Endodermal cell (in vitro differentiated cells): ENCODE data around the gene ADRB2. TPM values are rescaled to one million over a fixed set of nuclear protein-coding genes. Genes with fewer than 3 reads are reported as not detected.

ENCODE experiments used
- DNase-seq: peaks from one replicate; pipeline ENCODE4 v3.0.0-alpha.2; 2017
- H3K27ac ChIP-seq: 2 replicates; pipeline ENCODE4 v1.5.1; 2013; ENCODE audit warnings: mild to moderate bottlenecking, low read depth, low read length, moderate library complexity
- H3K27me3 ChIP-seq: 2 replicates; pipeline ENCODE4 v1.6.1; 2013; ENCODE audit warnings: mild to moderate bottlenecking, low read length, moderate library complexity; ENCODE audit not compliant: insufficient read depth, control insufficient read depth, poor library complexity, severe bottlenecking
- H3K36me3 ChIP-seq: 2 replicates; pipeline ENCODE4 v1.7.0; 2013; ENCODE audit warnings: mild to moderate bottlenecking, low read length, moderate library complexity; ENCODE audit not compliant: control insufficient read depth, insufficient read depth
- H3K4me1 ChIP-seq: one replicate; pipeline ENCODE4 v1.7.0; 2013; ENCODE audit warnings: low read length; ENCODE audit not compliant: control insufficient read depth, insufficient read depth
- H3K4me3 ChIP-seq: 2 replicates; pipeline ENCODE4 v1.5.1; 2013; ENCODE audit warnings: mild to moderate bottlenecking, low read length, moderate library complexity
- H3K9ac ChIP-seq: 2 replicates; pipeline ENCODE4 v1.6.1; 2013; ENCODE audit warnings: mild to moderate bottlenecking, low read length, moderate library complexity; ENCODE audit not compliant: poor library complexity, severe bottlenecking; ENCODE audit errors: extremely low read depth
- H3K9me3 ChIP-seq: 2 replicates; pipeline ENCODE4 v1.6.1; 2013; ENCODE audit warnings: mild to moderate bottlenecking, low read length, moderate library complexity; ENCODE audit not compliant: control insufficient read depth
- H3K27ac Mint-ChIP-seq: 2 replicates; pipeline ENCODE4 v1.8.0; 2020; ENCODE audit warnings: mixed read lengths
- H3K27me3 Mint-ChIP-seq: 2 replicates; pipeline ENCODE4 v1.8.0; 2021; ENCODE audit warnings: mild to moderate bottlenecking, mixed read lengths; ENCODE audit not compliant: insufficient read depth
- H3K36me3 Mint-ChIP-seq: 2 replicates; pipeline ENCODE4 v1.8.0; 2020; ENCODE audit warnings: low read depth, mixed read lengths
- H3K4me1 Mint-ChIP-seq: 2 replicates; pipeline ENCODE4 v1.8.0; 2020; ENCODE audit warnings: mixed read lengths
- H3K4me3 Mint-ChIP-seq: 2 replicates; pipeline ENCODE4 v1.8.0; 2020; ENCODE audit warnings: mild to moderate bottlenecking, moderate library complexity, mixed read lengths
- H3K9me3 Mint-ChIP-seq: 2 replicates; pipeline ENCODE4 v1.8.0; 2020; ENCODE audit warnings: mild to moderate bottlenecking, mixed read lengths
- CTCF ChIP-seq: fragments of 200-600 bp; sonication (generic); conservative IDR thresholded peaks from 2 replicates; pipeline ENCODE4 v1.5.0; 2021; ENCODE audit warnings: antibody characterized with exemption, mild to moderate bottlenecking
- WGBS, 2 experiments: methylation state at CpG; one replicate each; pipeline versions ENCODE4 v1.1.5 to v1.1.7; 2013; ENCODE audit warnings: missing lambda C conversion rate in 2 of 2, mixed read lengths in 1 of 2; ENCODE audit not compliant: insufficient coverage in 1 of 2, insufficient read length in 1 of 2; 5-methylcytosine and 5-hydroxymethylcytosine counted together
- total RNA-seq, 2 donors: library from RNA; stranded (reverse); fragmentation: NEBNext Ultra II Directional in 1 of 2; extraction: Animal tissue kit (Norgen Biotek cat#: 25700) in 1 of 2; gene quantifications; 2 replicates in 1 of 2; 3 replicates in 1 of 2; pipeline ENCODE4 v1.2.1, GENCODE V29; 2021

The ADRB2 gene
- total RNA-seq, 2 donors from 2014 or later: 0.20 to 0.42 TPM

- Mint-ChIP-seq H3K27me3 (peaks cover 2% of the 10 kb centered on the region), H3K4me3 (no peak overlapping the region), H3K36me3 (no peaks in the 10 kb centered on the region), H3K4me1 (peaks cover 6% of the 10 kb centered on the region), H3K27ac (no peak overlapping the region), H3K9me3 (no peaks in the 10 kb centered on the region)
- no peak for TF ChIP-seq CTCF
- 90 to 96% methylated on average over 1 of the region's 2 CpGs for WGBS, 2 experiments
- Histone ChIP-seq H3K4me1 (no peaks in the 10 kb centered on the region), H3K9me3 (no peaks in the 10 kb centered on the region), H3K27me3 (peaks cover 13% of the 10 kb centered on the region), H3K36me3 (no peaks in the 10 kb centered on the region), H3K27ac (no peak overlapping the region), H3K9ac (no peak overlapping the region), H3K4me3 (no peak overlapping the region)
- no peak for DNase-seq
Measured at GRCh38 chr5:148853868-148854267, 27.5 kb downstream of the ADRB2 start.

- Mint-ChIP-seq H3K27me3 (peaks cover 2% of the 10 kb centered on the region), H3K4me3 (no peak overlapping the region), H3K36me3 (no peaks in the 10 kb centered on the region), H3K4me1 (peaks cover 9% of the 10 kb centered on the region), H3K9me3 (no peaks in the 10 kb centered on the region), H3K27ac (no peak overlapping the region)
- Histone ChIP-seq H3K36me3 (no peaks in the 10 kb centered on the region), H3K4me3 (no peak overlapping the region), H3K9me3 (no peaks in the 10 kb centered on the region), H3K9ac (no peak overlapping the region), H3K27me3 (peaks cover 13% of the 10 kb centered on the region), H3K4me1 (no peaks in the 10 kb centered on the region), H3K27ac (no peak overlapping the region)
- WGBS, 2 experiments: 90 to 92% methylated on average over 3 to 5 of the region's 5 CpGs
- no peak for DNase-seq
- no peak for TF ChIP-seq CTCF
Measured at GRCh38 chr5:148855249-148856008, 29.0 kb downstream of the ADRB2 start.

GRCh38 chr5:148856009-148856367, 29.6 kb downstream of the ADRB2 start:
- H3K9me3 Mint-ChIP-seq: no peaks in the 10 kb centered on the region
- H3K9me3 ChIP-seq: no peaks in the 10 kb centered on the region
- H3K4me3 ChIP-seq: no peak overlapping the region
- DNase-seq: no peak
- peaks cover 2% of the 10 kb centered on the region for H3K27me3 Mint-ChIP-seq
- peaks cover 10% of the 10 kb centered on the region for H3K4me1 Mint-ChIP-seq
- H3K27ac ChIP-seq: no peak overlapping the region
- no peaks in the 10 kb centered on the region for H3K36me3 Mint-ChIP-seq
- no peaks in the 10 kb centered on the region for H3K36me3 ChIP-seq
- peaks cover 11% of the 10 kb centered on the region for H3K27me3 ChIP-seq
- 87 to 100% methylated on average over 1 to 2 of the region's 2 CpGs for WGBS, 2 experiments
- H3K4me1 ChIP-seq: no peaks in the 10 kb centered on the region
- H3K27ac Mint-ChIP-seq: no peak overlapping the region
- no peak for TF ChIP-seq CTCF
- no peak overlapping the region for H3K9ac ChIP-seq
- H3K4me3 Mint-ChIP-seq: no peak overlapping the region
